OCI-LY3 (cell line): ENCODE data around the gene PPA1.

Experiments
- H2AFZ ChIP-seq: fragments of 200-600, 300-600 bp; shearing (Covaris generic); 2 replicates; pipeline ENCODE4 v1.6.0; 2014; ENCODE audit warnings: antibody characterized with exemption, low read depth, low read length
- H3K27ac ChIP-seq: fragments of 200-600, 300-600 bp; sonication (generic); 2 replicates; pipeline ENCODE4 v1.5.1; 2014; ENCODE audit warnings: mild to moderate bottlenecking, low read length, moderate library complexity, mixed read lengths
- H3K27me3 ChIP-seq: fragments of 200-600, 300-600 bp; sonication (generic); 2 replicates; pipeline ENCODE4 v1.6.1; 2014; ENCODE audit warnings: low read depth, low read length, mixed read lengths
- H3K36me3 ChIP-seq: fragments of 200-600, 300-600 bp; sonication (generic); replicated peaks from 2 replicates; pipeline ENCODE3; 2014; ENCODE audit warnings: low read depth, low read length, mixed read lengths
- H3K4me1 ChIP-seq: fragments of 300-600, 200-600 bp; sonication (generic); 2 replicates; pipeline ENCODE4 v1.6.1; 2014; ENCODE audit warnings: low read length, mixed read lengths
- H3K4me2 ChIP-seq: fragments of 200-600, 300-600 bp; sonication (generic); 2 replicates; pipeline ENCODE4 v1.6.1; 2014; ENCODE audit warnings: low read length, mixed read lengths
- H3K4me3 ChIP-seq: fragments of 300-600, 200-600 bp; sonication (generic); 2 replicates; pipeline ENCODE4 v1.5.1; 2014; ENCODE audit warnings: antibody characterized with exemption, mild to moderate bottlenecking, low read length, moderate library complexity
- H3K79me2 ChIP-seq: fragments of 300-600, 200-600 bp; shearing (Covaris generic); 2 replicates; pipeline ENCODE4 v1.6.1; 2014; ENCODE audit warnings: mild to moderate bottlenecking, low read length, mixed read lengths
- H3K9ac ChIP-seq: fragments of 300-600, 200-600 bp; shearing (Covaris generic); 2 replicates; pipeline ENCODE4 v1.6.0; 2014; ENCODE audit warnings: mild to moderate bottlenecking, low read length, moderate library complexity
- H3K9me3 ChIP-seq: fragments of 200-600, 300-600 bp; shearing (Covaris generic); 2 replicates; pipeline ENCODE4 v1.6.1; 2014; ENCODE audit warnings: low read length, mixed read lengths; ENCODE audit not compliant: insufficient read depth
- H4K20me1 ChIP-seq: fragments of 200-600, 300-600 bp; sonication (generic); 2 replicates; pipeline ENCODE4 v1.6.1; 2016; ENCODE audit warnings: low read length, mixed read lengths; ENCODE audit not compliant: insufficient read depth
- EZH2phosphoT487 ChIP-seq: fragments of 200-600 bp; shearing (Covaris generic); IDR thresholded peaks from 2 replicates; pipeline ENCODE4 v1.6.1; 2018; ENCODE audit warnings: antibody characterized with exemption, mixed run types, low read depth
- TF ChIP-seq, protein P1 (sequence below): fragments of 200-600, 300-600 bp; sonication (generic); IDR thresholded peaks from 2 replicates; pipeline ENCODE4 v1.5.1; 2014; ENCODE audit warnings: antibody characterized with exemption, low read length, low read depth

The PPA1 gene

DNA sequence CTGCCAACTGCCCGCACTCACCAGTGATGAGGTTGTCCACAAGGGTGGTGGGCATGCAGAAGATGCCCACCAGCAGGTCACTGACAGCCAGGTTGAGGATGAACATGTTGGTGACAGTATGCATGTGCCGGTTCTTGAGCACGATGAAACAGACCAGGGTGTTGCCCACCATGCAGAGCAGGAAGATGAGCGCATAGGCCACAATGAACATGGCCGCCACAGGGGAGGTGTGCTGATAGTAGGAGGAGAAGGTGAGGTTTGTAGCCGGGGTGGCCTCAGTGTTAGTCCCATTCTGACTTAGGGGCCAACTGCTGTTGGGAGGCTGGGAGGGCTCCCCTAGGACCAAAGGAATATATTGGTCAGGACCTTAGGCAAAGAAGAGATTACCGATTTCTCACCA is 32.8 kb upstream of the PPA1 start:
- Histone ChIP-seq H4K20me1 (no peaks in the 10 kb centered on the region), H3K4me2 (no peak overlapping the region), H3K27ac (no peak overlapping the region), H3K9ac (no peak overlapping the region), H3K4me1 (peaks cover 15% of the 10 kb centered on the region), H3K79me2 (no peaks in the 10 kb centered on the region), H3K27me3 (no peaks in the 10 kb centered on the region), H3K9me3 (no peaks in the 10 kb centered on the region), H2AFZ (no peak overlapping the region), H3K4me3 (no peak overlapping the region), H3K36me3 (no peaks in the 10 kb centered on the region)
- TF ChIP-seq, protein P1, sequence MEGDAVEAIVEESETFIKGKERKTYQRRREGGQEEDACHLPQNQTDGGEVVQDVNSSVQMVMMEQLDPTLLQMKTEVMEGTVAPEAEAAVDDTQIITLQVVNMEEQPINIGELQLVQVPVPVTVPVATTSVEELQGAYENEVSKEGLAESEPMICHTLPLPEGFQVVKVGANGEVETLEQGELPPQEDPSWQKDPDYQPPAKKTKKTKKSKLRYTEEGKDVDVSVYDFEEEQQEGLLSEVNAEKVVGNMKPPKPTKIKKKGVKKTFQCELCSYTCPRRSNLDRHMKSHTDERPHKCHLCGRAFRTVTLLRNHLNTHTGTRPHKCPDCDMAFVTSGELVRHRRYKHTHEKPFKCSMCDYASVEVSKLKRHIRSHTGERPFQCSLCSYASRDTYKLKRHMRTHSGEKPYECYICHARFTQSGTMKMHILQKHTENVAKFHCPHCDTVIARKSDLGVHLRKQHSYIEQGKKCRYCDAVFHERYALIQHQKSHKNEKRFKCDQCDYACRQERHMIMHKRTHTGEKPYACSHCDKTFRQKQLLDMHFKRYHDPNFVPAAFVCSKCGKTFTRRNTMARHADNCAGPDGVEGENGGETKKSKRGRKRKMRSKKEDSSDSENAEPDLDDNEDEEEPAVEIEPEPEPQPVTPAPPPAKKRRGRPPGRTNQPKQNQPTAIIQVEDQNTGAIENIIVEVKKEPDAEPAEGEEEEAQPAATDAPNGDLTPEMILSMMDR, result no peak
- no peak for TF ChIP-seq EZH2phosphoT487

DNA sequence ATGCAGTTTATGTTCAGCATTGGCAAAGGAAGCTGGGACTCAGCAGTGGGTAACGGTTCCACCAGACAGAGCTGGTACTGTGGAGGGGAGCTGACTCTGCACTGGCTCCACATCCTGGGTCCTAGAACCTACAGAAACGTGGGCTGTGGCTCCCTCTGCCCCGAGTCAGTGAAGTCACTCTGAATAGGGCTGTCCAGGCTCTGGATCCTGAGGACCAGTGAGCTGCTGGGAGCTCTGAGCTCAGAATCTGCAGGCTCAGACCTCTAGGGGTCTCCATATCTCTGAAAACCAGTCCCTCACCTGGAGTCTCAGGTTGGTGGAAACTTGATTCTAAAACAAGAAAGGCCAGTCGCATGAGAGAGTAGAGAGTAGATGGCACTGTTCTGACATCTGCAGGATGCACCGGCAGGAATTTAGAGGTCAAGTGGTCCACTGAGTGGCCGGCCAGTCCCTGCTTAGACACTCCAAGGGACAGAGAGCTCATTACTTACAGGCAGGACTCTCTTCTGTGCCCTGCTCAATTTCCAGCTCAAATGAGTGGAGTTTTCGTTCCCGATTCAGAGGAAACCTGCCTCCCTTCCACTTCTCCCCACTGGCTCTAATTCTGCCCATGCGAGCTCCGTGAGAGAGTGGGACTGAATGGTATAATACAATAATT is 31.9 kb upstream of the PPA1 start:
- Histone ChIP-seq H3K4me1 (peaks cover 9% of the 10 kb centered on the region), H3K4me3 (no peak overlapping the region), H3K79me2 (no peaks in the 10 kb centered on the region), H3K36me3 (no peaks in the 10 kb centered on the region), H3K27me3 (no peaks in the 10 kb centered on the region), H3K9me3 (no peaks in the 10 kb centered on the region), H3K4me2 (peak overlapping the region; percentile 39), H2AFZ (peak overlapping the region; percentile 39), H3K27ac (no peak overlapping the region), H4K20me1 (no peaks in the 10 kb centered on the region), H3K9ac (no peak overlapping the region)
- TF ChIP-seq, protein P1, result peak; percentile 74
- TF ChIP-seq EZH2phosphoT487, result no peak

DNA sequence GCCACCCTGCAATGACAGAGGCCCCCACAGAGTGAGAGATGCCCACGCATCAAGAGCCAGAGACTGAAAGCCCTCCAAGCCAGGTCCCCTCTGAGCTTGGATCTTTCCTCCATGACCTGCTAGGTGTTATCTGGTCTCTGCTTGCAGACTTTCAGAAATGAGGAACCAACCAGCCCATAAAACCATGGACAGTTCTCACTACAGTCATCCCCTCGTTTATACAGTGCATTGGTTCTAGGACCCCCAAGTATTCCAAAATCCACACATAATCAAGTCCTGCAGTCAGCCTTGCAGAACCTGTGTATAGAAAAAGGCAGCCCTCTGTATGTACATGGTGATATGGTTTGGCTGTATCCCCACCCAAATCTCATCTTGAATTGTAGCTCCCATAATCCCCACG is 27.5 kb upstream of the PPA1 start:
- no peaks in the 10 kb centered on the region for H4K20me1 ChIP-seq
- H3K27me3 ChIP-seq, result no peaks in the 10 kb centered on the region
- no peak overlapping the region for H3K4me2 ChIP-seq
- peaks cover 13% of the 10 kb centered on the region for H3K4me1 ChIP-seq
- no peaks in the 10 kb centered on the region for H3K79me2 ChIP-seq
- no peak overlapping the region for H3K9ac ChIP-seq
- H3K36me3 ChIP-seq, result no peaks in the 10 kb centered on the region
- no peak overlapping the region for H3K27ac ChIP-seq
- H3K4me3 ChIP-seq, result no peak overlapping the region
- TF ChIP-seq, protein P1, result no peak
- H2AFZ ChIP-seq, result no peak overlapping the region
- H3K9me3 ChIP-seq, result no peaks in the 10 kb centered on the region

DNA sequence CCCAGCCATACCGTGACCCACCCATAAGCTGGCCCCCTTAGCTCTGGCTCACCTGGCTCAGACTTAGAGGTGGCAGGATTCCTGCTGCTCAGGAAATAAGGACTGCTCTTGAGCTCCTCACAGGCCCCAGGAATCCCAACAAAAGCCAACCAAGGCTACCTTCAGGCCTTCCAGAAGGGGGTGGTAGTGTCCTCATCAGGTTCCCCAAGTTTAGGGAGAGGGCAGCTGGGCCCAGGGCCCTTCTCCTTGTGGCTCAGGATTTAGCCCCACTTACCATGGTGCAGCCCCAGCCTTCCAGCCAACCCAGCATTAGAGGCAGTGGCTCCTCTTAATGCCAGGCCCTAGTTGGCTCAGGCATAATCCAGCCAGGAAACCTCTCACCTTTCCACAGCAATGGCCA is 27.0 kb upstream of the PPA1 start:
- TF ChIP-seq EZH2phosphoT487, result no peak
- TF ChIP-seq, protein P1, result no peak
- Histone ChIP-seq H3K4me3 (no peak overlapping the region), H2AFZ (no peak overlapping the region), H3K36me3 (no peaks in the 10 kb centered on the region), H4K20me1 (no peaks in the 10 kb centered on the region), H3K27me3 (no peaks in the 10 kb centered on the region), H3K4me2 (no peak overlapping the region), H3K27ac (no peak overlapping the region), H3K79me2 (no peaks in the 10 kb centered on the region), H3K9me3 (no peaks in the 10 kb centered on the region), H3K4me1 (peaks cover 12% of the 10 kb centered on the region), H3K9ac (no peak overlapping the region)
